ENCODE data around the gene ZNG1E.
"Not testable (repeated sequence)": the region's sequence is repeated elsewhere in the genome, so short reads cannot be mapped to it uniquely, and the experiment has no call there.

The ZNG1E gene

DNA sequence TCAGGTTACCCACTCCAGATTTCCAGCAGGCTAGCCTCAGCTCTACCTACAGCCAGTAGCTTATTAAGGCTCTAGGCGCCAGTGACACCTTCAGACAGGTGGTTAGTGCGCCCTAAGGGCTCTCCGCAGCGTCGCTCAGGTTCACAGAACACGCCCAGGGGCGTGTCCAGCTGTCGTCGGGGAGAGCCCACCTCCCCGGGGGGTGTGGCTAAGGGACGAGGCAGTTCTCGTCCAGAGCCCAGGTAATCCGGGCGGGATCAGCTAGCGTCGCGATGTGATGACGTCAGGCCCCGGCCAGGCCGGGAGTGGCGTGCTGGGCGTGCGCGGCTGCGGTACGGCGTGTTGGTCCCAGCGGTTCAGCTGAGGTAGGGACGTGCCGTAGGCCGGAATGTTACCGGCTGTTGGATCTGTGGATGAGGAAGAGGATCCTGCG is at the start of gene ZNG1E:
Gene ZNG1E, plus strand, starts transcription at position 340 of the 433 bp plus-strand sequence. Its CDS starts 49 bp downstream, at position 389.
- Mint-ChIP-seq H3K27ac (peak within 1 kb of the TSS; percentile 62), H3K4me3 (peak within 1 kb of the TSS; percentile 78)
- not testable (repeated sequence) for H3K9me3 Mint-ChIP-seq, H3K36me3 Mint-ChIP-seq, ATAC-seq, H3K4me1 Mint-ChIP-seq, H3K27me3 Mint-ChIP-seq

- not testable (repeated sequence) for H3K27ac Mint-ChIP-seq, ATAC-seq, H3K4me3 Mint-ChIP-seq, H3K36me3 Mint-ChIP-seq, H3K4me1 Mint-ChIP-seq, H3K27me3 Mint-ChIP-seq, H3K9me3 Mint-ChIP-seq
Measured at GRCh38 chr9:65673579-65673978, 2.1 kb upstream of the ZNG1E start.

- ATAC-seq, H3K4me1 Mint-ChIP-seq, H3K27me3 Mint-ChIP-seq: not testable (repeated sequence)
Measured at GRCh38 chr9:65675018-65675417, 710 bp upstream of the ZNG1E start.

DNA sequence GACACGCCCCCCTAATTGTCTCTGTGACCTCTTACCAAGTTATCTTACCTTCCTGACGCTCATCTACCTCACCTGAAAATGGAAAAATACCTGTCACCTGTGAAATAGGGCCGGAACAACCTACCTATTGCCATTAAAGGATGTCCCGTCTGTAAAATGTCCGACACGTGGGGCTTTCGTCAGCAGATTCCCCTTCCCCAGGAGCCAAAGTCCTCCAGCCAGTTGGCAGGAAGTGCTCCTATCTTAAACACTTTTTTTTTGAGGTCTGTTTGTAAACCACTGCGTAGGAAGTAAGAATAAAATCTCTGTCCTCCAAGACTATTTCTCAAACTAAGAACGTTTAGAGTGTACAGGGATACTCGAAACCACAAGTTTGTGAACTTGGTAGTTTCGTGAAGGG is 661 bp downstream of the ZNG1E start:
- ATAC-seq, H3K4me1 Mint-ChIP-seq, H3K27ac Mint-ChIP-seq, H3K36me3 Mint-ChIP-seq, H3K27me3 Mint-ChIP-seq, H3K9me3 Mint-ChIP-seq: not testable (repeated sequence)
- H3K4me3 Mint-ChIP-seq: peak overlapping the region; percentile 78

More at GRCh38 chr9:65675018-65675417, 710 bp upstream of the ZNG1E start:
- H3K36me3 Mint-ChIP-seq, H3K27ac Mint-ChIP-seq, H3K9me3 Mint-ChIP-seq: not testable (repeated sequence)
- peak overlapping the region; percentile 33 for H3K4me3 Mint-ChIP-seq

DNA sequence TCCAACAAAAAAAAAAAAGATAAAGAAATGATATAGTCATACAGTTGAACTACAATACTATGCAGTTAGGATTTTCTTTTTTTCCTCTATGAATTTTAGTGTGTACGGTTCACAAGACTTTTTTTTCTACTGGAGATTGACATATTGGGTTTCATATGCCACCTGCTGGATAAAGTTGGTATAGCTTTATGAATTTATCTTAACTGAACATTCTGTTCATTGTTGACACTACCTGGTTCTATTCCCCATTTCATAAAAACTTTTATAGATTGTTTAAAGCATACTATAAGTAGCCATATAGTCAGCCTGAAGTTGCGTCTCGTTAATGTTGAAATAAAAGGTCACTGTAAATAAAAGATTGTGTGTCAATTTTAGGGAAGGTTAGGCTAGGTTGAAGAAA is 2.8 kb downstream of the ZNG1E start:
- not testable (repeated sequence) for H3K4me1 Mint-ChIP-seq, H3K9me3 Mint-ChIP-seq, ATAC-seq, H3K27ac Mint-ChIP-seq, H3K27me3 Mint-ChIP-seq, H3K4me3 Mint-ChIP-seq, H3K36me3 Mint-ChIP-seq

- not testable (repeated sequence) for H3K27ac Mint-ChIP-seq, H3K27me3 Mint-ChIP-seq, H3K9me3 Mint-ChIP-seq, H3K4me3 Mint-ChIP-seq, H3K4me1 Mint-ChIP-seq, H3K36me3 Mint-ChIP-seq, ATAC-seq
Measured at GRCh38 chr9:65703550-65703949, 27.8 kb downstream of the ZNG1E start.

DNA sequence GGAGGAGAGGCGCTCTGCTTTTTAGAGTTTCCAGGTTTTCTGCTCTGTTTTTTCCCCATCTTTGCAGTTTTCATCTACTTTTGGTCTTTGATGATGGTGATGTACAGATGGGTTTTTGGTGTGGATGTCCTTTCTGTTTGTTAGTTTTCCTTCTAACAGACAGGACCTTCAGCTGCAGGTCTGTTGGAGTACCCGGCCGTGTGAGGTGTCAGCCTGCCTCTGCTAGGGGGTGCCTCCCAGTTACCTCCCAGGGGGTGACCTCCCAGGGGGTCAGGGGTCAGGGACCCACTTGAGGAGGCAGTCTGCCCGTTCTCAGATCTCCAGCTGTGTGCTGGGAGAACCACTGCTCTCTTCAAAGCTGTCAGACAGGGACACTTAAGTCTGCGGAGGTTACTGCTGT is 38.7 kb downstream of the ZNG1E start:
- not testable (repeated sequence) for H3K9me3 Mint-ChIP-seq, H3K4me3 Mint-ChIP-seq, H3K4me1 Mint-ChIP-seq, H3K27me3 Mint-ChIP-seq, ATAC-seq, H3K27ac Mint-ChIP-seq, H3K36me3 Mint-ChIP-seq

DNA sequence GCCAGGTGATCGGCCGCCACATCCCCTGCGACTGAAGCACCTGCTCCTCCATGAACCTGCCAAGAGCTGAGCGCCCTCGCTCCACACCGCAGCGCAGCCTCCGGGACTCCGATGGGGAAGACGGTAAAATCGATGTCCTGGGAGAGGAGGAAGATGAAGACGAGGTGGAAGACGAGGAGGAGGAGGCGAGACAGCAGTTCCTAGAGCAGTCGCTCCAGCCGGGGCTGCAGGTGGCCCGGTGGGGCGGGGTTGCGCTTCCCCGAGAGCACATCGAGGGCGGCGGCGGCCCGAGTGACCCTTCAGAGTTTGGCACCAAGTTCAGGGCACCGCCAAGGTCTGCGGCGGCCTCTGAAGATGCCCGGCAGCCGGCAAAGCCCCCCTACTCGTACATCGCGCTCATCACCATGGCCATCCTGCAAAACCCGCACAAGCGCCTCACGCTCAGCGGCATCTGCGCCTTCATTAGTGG is 61.4 kb downstream of the ZNG1E start, which contains the start of gene FOXD4L4:
Gene FOXD4L4, plus strand, starts transcription at position 51 of the 469 bp plus-strand sequence. Its CDS starts 0 bp downstream, at position 51.
- not testable (repeated sequence) for H3K9me3 Mint-ChIP-seq, H3K4me1 Mint-ChIP-seq, ATAC-seq, H3K36me3 Mint-ChIP-seq, H3K27me3 Mint-ChIP-seq, H3K27ac Mint-ChIP-seq
- peak within 1 kb of the TSS; percentile 56 for H3K4me3 Mint-ChIP-seq

- H3K4me3 Mint-ChIP-seq, ATAC-seq, H3K27ac Mint-ChIP-seq, H3K27me3 Mint-ChIP-seq, H3K9me3 Mint-ChIP-seq, H3K4me1 Mint-ChIP-seq, H3K36me3 Mint-ChIP-seq: not testable (repeated sequence)
Measured at GRCh38 chr9:65738133-65738532, 62.4 kb downstream of the ZNG1E start.

All from stimulated activated memory B cell treated with anti-CD40 and anti-IgM and Interleukin-4, amounts not matched to agents 10 μg/mL and 1 μg/mL and 100 μg/mL, for 72 hours (primary cell).